Activated CD4-positive, alpha-beta T cell treated with anti-CD3 and anti-CD28 coated beads, Interleukin-2, amount 50 U/mL, for 4 hours (primary cell): ENCODE measurements around the gene DCTN2.
"Not testable (repeated sequence)": the region's sequence is repeated elsewhere in the genome, so short reads cannot be mapped to it uniquely, and the experiment has no call there.

Source experiments
- DNase-seq, 2 experiments: peaks; one replicate each; pipeline ENCODE4 v3.0.0-alpha.2; 2020

Gene DCTN2

DNA sequence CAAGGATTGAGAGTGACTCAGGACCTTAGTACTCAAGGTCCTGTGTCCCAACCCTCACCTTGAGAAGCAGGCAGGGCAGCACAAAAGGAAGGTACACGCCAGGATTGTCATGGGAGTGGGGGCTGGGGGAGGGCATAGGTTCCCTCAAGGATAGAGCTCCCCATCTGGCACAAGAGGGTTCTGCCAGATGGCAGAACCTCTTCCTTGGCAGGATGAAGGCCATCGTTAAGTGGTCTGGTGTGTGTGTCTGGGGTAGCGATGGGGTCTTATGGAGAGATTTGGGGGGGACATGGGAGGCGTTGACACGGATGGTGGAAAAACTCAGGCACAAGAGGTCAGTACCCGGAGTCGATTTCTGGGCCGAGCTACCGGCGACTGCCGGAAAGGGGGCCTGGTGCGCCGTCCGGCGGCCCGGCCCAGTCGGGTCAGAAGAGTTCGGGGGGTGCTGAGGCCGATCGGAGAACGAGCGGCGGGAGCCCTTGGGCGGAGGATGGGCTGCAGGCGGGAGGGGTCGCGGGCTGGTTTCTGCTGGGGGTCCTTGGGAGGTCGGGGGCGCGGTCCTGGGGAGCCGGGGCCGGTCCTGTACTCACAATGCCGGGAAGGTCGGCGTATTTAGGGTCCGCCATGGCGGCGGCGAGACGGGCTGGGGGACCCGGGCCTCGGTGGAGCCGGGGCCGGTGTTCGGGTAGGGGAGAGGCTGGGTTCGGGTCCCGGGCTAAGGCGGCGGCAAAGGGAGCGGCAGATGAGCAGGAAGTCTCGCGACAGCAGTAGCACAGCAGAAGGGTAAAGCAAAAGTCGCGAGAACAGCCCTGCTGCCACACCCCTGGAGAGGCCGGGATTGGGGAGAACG, at the start of gene DCTN2:
Gene DCTN2, minus strand, starts transcription at position 755 of the 850 bp plus-strand sequence. Its CDS starts 129 bp downstream, at position 626.
- peak; percentile 92 to 94 for DNase-seq

GRCh38 chr12:57593187-57593586, 46.2 kb upstream of the DCTN2 start:
- no peak for DNase-seq

GRCh38 chr12:57592551-57593165, 45.7 kb upstream of the DCTN2 start:
- DNase-seq = no peak

- DNase-seq = no peak
These were observed 44.9 kb upstream of the DCTN2 start for GRCh38 chr12:57591782-57592325.

DNA sequence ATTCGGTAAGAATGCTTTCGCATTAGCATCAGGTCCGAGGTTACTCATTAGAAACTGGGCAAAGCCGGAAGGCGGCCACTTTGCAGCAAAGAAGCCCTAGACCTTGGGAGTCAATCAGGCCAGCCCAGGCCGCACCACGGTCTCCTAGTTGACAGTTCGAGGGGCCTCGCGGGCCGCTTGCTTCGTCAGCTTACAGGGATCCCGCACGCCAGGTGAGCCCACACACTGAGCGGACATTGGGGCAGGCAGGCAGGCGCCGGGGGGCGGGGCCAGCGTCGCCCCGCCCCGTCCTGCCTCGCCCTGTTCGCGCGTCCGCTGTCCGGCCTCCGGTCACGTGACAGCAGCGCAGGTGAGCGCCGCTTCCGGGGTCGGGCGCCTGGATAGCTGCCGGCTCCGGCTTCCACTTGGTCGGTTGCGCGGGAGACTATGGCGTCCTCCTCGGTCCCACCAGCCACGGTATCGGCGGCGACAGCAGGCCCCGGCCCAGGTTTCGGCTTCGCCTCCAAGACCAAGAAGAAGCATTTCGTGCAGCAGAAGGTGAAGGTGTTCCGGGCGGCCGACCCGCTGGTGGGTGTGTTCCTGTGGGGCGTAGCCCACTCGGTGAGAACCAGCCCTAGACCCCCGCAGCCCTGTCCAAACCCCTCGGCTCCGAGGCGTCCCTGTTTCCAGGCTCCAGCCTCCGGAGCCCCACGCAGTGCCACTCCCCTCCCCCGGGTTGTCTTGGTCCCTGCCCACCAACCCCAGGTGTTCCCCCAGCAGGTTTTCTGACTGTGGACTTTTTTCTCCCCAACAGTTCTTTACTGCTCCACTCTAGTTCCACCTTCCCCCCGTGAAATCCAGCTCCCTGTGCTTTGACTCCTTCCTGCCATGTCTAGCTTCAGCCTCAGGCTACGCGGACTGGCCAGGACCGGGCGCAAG, 44.1 kb upstream of the DCTN2 start, which contains the start of gene PIP4K2C:
Gene PIP4K2C, plus strand, starts transcription at position 329 of the 918 bp plus-strand sequence. Its CDS starts 98 bp downstream, at position 427.
- DNase-seq = peak; percentile 48 to 57

DNA sequence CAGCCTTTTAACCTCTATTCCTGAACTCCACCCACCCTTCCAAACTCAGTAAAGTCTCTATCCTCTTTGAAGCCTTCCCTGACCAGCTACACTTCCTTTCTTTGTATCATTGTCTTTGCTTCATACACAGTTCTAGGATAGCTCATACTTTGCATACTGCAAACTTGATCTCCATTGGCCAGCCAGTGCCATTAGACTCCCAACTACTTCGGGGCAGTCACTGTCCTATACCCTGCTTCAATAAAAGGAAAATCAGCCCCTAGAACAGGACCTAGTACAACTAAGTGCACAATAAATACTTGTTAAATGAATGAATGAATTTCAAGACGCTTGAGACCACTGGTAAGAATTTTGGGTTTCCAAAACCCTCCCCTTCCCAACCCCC, 43.5 kb upstream of the DCTN2 start:
- DNase-seq = no peak

GRCh38 chr12:57588951-57589610, 42.1 kb upstream of the DCTN2 start:
- not testable (repeated sequence) for DNase-seq

DNA sequence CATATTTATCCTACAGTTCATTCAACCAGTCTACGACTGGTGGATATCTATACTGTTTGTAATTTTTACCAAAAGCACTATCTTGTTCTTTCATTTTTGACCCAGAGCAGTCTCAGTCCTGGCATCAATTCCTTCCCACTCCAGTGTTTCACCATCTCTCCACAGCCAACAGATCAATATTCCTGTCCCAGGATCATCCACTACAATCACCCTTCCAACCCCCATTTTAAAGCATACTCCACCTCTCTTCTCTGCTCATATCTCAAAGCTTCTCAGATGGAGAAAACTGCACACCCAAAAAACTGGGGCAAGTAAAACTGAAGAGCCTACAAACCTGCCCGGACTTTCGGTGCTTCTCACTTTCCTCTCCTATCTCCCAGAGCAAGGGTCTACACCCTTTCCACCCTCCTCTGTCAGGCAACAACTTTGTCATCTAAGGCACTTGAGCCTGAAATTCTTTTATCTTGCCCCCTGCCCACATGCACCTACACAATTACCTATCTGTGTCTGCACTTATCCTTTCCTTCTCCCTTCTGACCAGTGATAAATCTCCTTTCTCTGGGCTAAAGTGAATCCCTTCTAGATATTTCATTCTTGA, 39.9 kb upstream of the DCTN2 start:
- DNase-seq = no peak

- no peak for DNase-seq
These were observed 39.1 kb upstream of the DCTN2 start for GRCh38 chr12:57586128-57586527.

DNA sequence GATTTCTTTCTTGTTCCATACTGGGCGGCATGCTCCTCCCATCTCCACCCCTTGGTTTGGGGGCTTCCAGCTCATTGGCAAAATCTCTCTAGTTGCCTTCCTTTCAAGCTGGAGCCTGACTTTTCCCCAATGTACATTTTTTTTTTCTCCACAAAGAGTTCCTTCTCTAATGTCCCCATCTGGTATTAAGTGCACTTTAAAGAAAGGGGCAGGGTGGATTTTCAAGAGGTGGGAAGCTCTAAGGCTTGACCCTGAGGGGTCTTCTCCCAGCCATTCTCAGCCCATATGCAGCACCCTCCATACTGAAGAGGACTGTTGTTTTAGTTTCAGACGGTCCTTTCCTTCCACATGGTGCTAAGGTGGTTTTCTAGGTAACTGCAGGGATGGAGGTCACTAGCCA, 38.2 kb upstream of the DCTN2 start:
- DNase-seq = no peak

- DNase-seq = no peak
These were observed 37.7 kb upstream of the DCTN2 start for GRCh38 chr12:57584690-57585089.

- no peak for DNase-seq
These were observed 37.1 kb upstream of the DCTN2 start for GRCh38 chr12:57584050-57584449.

GRCh38 chr12:57583008-57583831, 36.2 kb upstream of the DCTN2 start:
- DNase-seq = peak; percentile 51

GRCh38 chr12:57582440-57582839, 35.4 kb upstream of the DCTN2 start:
- no peak for DNase-seq

DNA sequence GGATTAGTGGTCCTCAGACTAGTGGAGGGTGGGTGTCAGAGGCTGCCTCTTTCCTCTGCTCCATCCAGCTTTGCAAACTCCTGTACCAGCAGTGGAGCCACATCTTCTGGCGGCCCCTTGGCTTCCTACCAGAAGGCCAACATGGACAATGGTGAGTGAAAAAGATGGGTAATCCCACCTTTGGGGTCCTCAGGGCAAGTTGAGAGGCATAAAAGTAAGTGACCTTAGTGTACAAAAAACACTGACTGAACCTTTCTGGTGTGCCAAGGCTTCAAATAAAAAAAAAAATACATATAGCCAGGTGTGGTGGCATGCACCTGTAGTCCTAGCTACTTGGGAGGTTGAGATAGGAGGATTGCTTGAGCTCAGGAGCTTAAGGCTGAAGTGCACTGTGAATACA, 34.8 kb upstream of the DCTN2 start:
- no peak for DNase-seq

DNA sequence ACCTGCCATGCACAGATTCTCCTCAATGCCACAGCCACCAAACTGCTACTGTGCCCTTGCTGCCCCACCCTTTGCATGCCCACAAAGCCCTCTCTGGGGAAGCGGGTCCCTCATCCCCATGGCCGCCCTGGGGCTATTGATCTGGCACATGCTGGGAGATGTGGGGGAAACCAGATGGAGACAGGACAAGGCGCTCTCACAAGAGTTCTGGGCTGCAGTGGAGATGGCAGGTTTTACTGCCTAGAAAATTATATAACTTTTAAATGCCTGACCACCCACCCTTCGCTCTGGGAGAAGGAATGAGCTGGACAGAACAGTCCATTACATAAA, 33.4 kb upstream of the DCTN2 start:
- no peak for DNase-seq

- no peak for DNase-seq
These were observed 32.9 kb upstream of the DCTN2 start for GRCh38 chr12:57579677-57580465.

DNA sequence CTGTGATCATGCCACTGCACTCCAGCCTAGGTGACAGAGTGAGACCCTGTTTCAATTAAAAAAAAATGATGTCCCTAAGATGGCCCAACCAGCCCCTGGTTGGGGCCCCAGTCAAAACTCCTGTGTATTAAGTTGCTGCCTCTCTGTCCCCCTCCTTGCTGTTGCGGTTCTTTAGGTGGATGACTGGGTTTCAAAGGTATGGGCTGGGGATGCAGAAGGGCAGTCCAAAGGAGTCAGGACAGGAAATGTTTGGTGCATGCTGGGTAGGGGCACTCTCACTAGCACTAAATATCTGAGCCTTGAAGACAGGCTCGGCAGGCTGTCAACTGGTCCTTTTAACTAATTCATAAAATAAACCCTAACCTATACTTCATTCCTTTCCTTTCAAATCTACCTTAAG, 32.0 kb upstream of the DCTN2 start:
- DNase-seq = no peak

- no peak for DNase-seq
These were observed 31.2 kb upstream of the DCTN2 start for GRCh38 chr12:57577981-57578758.
